ENCODE results near the gene PTP4A1.

The PTP4A1 gene

GRCh38 chr6:63558278-63558677 is 14.0 kb upstream of the PTP4A1 start:
- FAIRE-seq: no peak

DNA sequence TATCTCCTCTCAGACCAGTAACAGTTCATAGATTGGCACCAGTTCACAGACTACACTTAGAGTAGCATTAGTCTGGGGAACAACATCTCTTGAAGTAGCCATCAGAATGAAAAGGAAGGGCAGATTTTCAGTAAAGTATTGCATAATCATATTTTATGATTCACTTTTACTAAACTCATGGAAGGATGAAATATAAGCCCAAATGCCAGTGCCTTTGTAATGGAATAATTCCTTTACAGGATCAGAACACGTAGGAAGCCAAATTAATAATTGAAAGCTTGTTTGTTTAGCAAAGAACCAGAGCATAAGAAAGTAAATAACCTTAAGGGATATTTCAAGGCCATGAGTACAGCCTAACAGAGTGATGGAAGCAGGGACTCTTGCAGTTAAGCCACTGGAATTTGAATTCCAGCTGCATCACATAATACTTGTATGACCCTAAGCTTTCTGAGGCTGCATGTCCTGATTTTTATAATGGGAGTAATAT is 11.4 kb upstream of the PTP4A1 start:
- no peak for FAIRE-seq

DNA sequence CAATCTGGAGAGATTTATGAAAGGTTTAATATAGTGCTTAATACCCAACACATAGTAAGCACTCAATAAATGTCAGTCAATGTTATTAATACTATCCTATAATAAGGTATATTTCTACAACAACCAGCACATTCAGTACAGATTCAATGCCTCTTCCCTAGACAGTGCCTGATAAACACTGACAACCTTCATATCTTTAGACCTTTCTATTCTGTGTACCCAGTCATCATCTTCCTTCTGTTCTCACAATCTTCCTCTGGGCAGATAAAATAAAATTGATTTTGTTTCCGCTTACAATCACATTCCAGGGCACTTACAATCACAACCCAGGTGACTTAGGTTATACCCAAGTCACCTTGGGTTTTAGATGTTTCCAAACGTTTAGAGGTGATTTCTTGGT is 11.0 kb upstream of the PTP4A1 start:
- no peak for FAIRE-seq

DNA sequence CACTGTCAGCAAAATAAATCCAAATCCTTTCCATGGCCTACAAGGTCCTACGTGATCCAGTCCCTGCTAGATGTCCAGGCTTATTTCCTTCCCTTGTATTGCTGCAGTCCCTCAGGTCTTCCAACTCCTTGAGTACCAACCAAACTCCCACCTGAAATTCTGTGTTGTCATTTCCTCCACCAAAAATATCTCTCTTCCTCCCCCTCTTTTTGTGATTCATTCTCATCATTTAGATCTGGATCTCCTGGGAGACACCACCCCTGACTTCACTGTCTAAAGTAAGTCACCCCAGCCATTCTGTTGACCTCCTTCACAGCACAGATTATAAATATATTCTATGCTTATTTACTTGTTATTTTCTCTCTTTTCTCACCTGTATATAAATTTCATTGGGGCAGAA is 9.0 kb upstream of the PTP4A1 start:
- no peak for FAIRE-seq

- FAIRE-seq: no peak
Observed at GRCh38 chr6:63565058-63565726, 7.1 kb upstream of the PTP4A1 start.

GRCh38 chr6:63565727-63566596 is 6.3 kb upstream of the PTP4A1 start:
- FAIRE-seq: no peak

- FAIRE-seq: no peak
Observed at GRCh38 chr6:63567966-63568365, 4.3 kb upstream of the PTP4A1 start.

DNA sequence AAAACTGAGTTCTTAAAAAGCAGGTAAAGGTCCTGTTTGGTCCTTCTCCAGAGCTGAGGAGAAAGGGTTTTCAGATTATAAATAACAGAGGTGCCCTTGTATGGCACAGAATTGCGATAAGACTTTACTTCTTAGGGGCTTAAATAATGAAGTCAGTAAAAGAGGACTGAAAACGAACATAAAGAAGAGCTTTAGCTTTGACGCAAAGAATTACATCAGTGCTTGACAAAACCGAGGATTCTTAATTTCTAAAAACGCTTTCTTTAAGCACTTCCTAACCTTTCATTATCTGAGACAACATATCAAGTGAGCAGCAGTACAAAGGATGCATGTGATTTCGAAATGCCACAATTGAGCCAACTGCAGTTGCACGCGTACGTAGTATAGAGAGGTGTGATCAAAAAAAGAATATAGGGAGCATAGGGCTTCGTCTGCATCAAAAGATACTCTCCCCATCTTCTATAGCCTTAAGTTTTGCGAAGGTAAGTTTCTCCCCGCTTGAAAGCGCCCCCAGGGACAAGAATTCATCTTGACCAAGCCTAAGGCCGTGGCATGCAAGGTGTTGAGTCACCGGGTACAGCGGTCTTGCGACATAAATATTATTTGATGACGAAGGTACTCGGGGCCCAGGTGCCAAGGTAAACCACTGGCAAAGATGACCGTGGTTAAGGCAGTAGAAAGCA is 778 bp upstream of the PTP4A1 start:
- FAIRE-seq: no peak

DNA sequence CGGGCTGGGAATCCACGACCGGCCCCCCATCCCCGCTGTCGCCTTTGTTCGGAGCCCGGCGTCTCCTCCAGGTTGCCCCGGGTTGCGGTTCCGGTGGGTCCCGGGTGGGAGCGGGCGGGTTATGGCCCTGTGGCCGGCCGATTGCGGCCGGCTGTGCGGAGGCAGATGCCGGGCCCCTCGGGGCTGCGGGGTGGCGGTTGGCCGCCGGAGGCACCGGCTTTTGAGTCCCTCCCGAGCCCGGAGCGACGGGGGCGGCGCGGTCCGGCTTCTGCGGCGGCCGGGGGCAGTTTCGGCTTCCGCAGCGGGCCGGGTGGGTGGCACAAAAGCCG is 431 bp downstream of the PTP4A1 start:
- no peak for FAIRE-seq

- peak; percentile 44 for FAIRE-seq
Observed at GRCh38 chr6:63573076-63573898, 1.0 kb downstream of the PTP4A1 start.

DNA sequence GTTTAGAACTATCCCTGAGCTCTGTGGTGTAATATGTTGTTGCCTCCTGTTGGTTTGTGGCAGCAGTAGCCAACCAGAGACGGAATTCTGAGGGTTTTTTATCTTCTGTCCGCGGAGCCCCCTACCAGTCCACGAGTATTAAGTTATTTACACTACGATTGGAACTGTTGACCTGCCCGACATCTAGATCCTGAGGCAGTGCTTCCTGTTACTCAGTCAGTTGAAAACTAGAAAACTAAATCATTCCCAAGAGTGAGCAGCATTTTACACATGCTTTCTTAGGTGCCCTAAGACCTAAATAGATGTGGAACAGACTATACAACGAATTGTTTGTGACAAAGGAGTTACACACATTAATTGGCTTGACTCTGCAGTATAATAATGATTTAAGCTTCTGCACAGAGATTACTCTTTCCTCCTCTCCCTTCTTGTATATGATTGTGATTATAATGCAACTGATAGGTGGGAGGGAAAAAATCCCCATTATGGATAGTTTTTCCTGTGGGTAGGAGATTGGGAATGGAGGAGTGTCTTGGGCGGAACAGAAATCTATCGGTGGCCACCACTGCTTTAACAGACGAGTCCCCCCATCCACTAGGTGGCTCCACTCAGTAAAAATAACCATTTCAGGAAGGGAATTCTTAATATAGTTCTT is 1.7 kb downstream of the PTP4A1 start:
- no peak for FAIRE-seq

GRCh38 chr6:63574554-63574900 is 2.2 kb downstream of the PTP4A1 start:
- no peak for FAIRE-seq

GRCh38 chr6:63576147-63576772 is 4.0 kb downstream of the PTP4A1 start:
- FAIRE-seq: no peak

DNA sequence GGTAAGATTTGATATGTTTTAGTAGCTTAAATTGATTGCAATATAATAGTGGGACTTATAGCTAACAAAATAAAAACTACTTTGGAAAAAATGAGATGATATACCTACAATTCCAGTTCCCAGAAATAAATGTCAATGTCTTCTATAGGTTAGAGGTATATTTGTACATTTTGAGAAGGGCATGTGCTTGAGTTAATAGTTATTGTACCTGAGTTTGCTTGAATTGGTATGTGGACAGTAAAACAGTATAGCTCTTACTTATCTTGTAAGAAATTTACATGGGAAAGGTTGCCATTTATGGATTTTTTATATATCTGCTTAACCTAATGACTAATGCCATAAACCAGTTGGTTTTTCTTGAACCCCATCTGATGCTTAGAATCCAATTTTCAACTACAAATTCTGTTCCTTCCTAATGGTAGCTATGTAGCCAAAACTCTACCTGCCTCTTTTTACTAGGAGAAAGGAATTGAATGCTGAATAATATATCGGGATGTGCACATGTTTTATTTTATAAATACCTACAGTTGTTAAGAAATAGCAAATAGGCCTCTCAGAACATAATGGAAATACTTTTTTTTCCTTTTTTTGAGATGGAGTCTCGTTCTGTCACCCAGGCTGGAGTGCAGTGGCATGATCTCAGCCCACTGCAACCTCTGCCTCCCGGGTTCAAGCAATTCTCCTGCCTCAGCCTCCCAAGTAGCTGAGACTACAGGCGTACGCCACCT is 4.9 kb downstream of the PTP4A1 start:
- no peak for FAIRE-seq

DNA sequence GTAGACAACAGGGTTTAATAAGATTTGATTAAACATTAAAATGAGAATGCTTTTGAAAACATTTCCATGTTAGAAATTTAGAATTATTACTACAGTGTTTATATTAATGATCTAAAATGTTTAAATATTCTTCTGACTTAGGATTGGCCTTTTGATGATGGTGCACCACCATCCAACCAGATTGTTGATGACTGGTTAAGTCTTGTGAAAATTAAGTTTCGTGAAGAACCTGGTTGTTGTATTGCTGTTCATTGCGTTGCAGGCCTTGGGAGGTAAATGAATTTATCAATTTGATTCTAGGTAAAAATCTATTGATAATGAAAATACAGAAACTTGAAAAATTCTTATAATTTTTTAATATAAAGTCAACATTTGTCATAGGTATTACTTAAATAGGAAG is 6.5 kb downstream of the PTP4A1 start:
- FAIRE-seq: no peak

- no peak for FAIRE-seq
Observed at GRCh38 chr6:63579937-63580703, 7.8 kb downstream of the PTP4A1 start.

DNA sequence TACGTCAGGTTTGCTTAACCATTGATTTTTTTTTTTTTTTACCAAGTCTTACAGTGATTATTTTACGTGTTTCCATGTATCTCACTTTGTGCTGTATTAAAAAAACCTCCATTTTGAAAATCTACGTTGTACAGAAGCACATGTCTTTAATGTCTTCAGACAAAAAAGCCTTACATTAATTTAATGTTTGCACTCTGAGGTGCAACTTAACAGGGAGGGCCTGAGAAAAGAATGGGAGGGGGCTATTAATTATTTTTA is 8.4 kb downstream of the PTP4A1 start:
- FAIRE-seq: no peak

- FAIRE-seq: peak; percentile 25
Observed at GRCh38 chr6:63581355-63582013, 9.2 kb downstream of the PTP4A1 start.

DNA sequence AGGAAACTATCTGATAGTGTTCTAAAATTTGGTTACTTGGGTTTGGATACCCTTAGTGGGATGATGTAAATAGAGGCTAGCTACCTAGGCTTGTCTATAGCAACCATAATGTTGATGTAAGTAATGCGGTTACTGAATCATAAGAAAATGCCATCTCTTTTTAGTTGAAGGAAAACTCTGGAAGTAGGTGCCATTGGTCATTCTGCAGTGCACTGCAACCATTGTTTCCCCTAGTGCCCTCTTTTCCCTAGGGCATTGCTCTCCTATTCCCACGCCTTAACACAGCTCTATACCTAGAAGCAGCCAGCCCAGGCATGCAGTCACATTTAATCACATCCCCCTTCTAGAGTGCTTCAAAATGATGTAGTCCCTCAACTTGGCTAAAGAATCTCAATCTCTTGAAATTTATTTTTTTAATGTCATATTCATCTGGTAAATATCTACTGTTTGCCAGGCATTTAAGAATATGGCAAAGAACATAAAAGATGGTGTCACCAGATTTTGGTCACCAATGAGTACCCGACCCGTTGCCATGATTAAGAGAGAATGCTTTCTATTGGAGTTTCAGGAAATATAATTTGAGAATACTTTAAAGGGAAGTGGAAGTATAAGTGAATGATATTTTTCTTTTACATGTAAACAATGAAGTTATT is 10.4 kb downstream of the PTP4A1 start:
- FAIRE-seq: peak; percentile 34

DNA sequence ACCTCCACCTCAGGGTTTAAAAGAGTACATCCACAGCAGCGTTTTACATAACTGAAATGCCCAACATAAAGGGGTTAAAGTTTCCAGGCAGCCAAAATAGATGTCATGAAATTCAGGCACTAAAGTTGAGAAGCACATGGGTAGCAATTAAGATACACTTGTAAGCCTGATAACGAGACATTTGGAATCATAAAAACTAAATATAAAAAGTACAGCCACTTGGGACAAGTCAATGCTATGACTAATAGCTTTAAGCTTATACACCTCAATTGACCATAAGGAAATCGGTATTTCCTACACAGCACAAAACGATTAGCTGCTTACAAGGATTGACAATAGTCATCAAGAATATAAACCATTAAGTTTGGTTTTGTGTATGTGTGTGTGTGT is 11.8 kb downstream of the PTP4A1 start:
- peak; percentile 15 for FAIRE-seq
